ENCODE data around the gene NDST4. TPM values are rescaled to one million over a fixed set of nuclear protein-coding genes. Genes with fewer than 3 reads are reported as not detected.

The NDST4 gene
- total and polyA plus RNA-seq, 11 donors = not detected

GRCh38 chr4:114875630-114876029 lies 237.8 kb downstream of the NDST4 start:
- TF ChIP-seq CTCF (IDR thresholded peaks at IDR 0.05) (no peak), POLR2A (IDR thresholded peaks at IDR 0.05) (no peak)
- DNase-seq = no peak

GRCh38 chr4:114874321-114874720 lies 239.1 kb downstream of the NDST4 start:
- Histone ChIP-seq H3K27me3 (no peaks in the 10 kb centered on the region), H3K27ac (no peak overlapping the region), H3K36me3 (no peaks in the 10 kb centered on the region), H3K4me1 (no peaks in the 10 kb centered on the region), H3K4me3 (no peak overlapping the region), H3K9me3 (no peaks in the 10 kb centered on the region)
- TF ChIP-seq POLR2A (IDR thresholded peaks at IDR 0.05) (no peak), CTCF (IDR thresholded peaks at IDR 0.05) (no peak)
- no peak for ATAC-seq
- DNase-seq = no peak
- intact Hi-C loops (cut with DNase I) = no loop called here
- 79 to 93% (median 91%) methylated on average over 1 of the region's 1 CpG for WGBS, 4 donors

More at GRCh38 chr4:114875630-114876029, 237.8 kb downstream of the NDST4 start:
- no peak for ATAC-seq
- H3K4me3 ChIP-seq = no peak overlapping the region
- intact Hi-C loops (cut with DNase I) = no loop called here
- no peaks in the 10 kb centered on the region for H3K9me3 ChIP-seq
- H3K36me3 ChIP-seq = no peaks in the 10 kb centered on the region
- H3K4me1 ChIP-seq = no peaks in the 10 kb centered on the region
- H3K27ac ChIP-seq = no peak overlapping the region
- no peaks in the 10 kb centered on the region for H3K27me3 ChIP-seq

GRCh38 chr4:114870987-114871386 lies 242.4 kb downstream of the NDST4 start:
- Histone ChIP-seq H3K9me3 (no peaks in the 10 kb centered on the region), H3K36me3 (no peaks in the 10 kb centered on the region), H3K27me3 (no peaks in the 10 kb centered on the region), H3K27ac (no peak overlapping the region), H3K4me1 (no peaks in the 10 kb centered on the region), H3K4me3 (no peak overlapping the region)
- ATAC-seq = no peak
- DNase-seq = no peak
- no peak for TF ChIP-seq CTCF (IDR thresholded peaks at IDR 0.05)
- TF ChIP-seq POLR2A (IDR thresholded peaks at IDR 0.05) = no peak
- WGBS, 4 donors = 36 to 69% (median 57%) methylated on average over 1 of the region's 1 CpG
- intact Hi-C loops (cut with DNase I) = no loop called here

GRCh38 chr4:114866901-114867670 lies 246.3 kb downstream of the NDST4 start:
- H3K36me3 ChIP-seq = no peaks in the 10 kb centered on the region
- H3K9me3 ChIP-seq = no peaks in the 10 kb centered on the region
- intact Hi-C loops (cut with DNase I) = no loop called here
- no peaks in the 10 kb centered on the region for H3K27me3 ChIP-seq
- H3K4me1 ChIP-seq = no peaks in the 10 kb centered on the region
- no peak overlapping the region for H3K27ac ChIP-seq
- no peak for TF ChIP-seq CTCF (IDR thresholded peaks at IDR 0.05)
- TF ChIP-seq POLR2A (IDR thresholded peaks at IDR 0.05) = no peak
- H3K4me3 ChIP-seq = no peak overlapping the region
- 20 to 31% (median 28%) methylated on average over 2 of the region's 2 CpGs for WGBS, 4 donors
- no peak for ATAC-seq
- DNase-seq = no peak
